GM18907 (cell line): ENCODE results near the gene IFI6.
A peak's percentile ranks its signal among the peaks of the same experiment; 100 is the strongest.
"Not testable (repeated sequence)": the region's sequence is repeated elsewhere in the genome, so short reads cannot be mapped to it uniquely, and the experiment has no call there.

ENCODE experiments used
- ATAC-seq: cut with Tn5 transposase; IDR thresholded peaks from one replicate; pipeline ENCODE4 v1.9.1; 2021; ENCODE audit warnings: mild to moderate bottlenecking, moderate library complexity; ENCODE audit not compliant: unreplicated experiment

The IFI6 gene

DNA sequence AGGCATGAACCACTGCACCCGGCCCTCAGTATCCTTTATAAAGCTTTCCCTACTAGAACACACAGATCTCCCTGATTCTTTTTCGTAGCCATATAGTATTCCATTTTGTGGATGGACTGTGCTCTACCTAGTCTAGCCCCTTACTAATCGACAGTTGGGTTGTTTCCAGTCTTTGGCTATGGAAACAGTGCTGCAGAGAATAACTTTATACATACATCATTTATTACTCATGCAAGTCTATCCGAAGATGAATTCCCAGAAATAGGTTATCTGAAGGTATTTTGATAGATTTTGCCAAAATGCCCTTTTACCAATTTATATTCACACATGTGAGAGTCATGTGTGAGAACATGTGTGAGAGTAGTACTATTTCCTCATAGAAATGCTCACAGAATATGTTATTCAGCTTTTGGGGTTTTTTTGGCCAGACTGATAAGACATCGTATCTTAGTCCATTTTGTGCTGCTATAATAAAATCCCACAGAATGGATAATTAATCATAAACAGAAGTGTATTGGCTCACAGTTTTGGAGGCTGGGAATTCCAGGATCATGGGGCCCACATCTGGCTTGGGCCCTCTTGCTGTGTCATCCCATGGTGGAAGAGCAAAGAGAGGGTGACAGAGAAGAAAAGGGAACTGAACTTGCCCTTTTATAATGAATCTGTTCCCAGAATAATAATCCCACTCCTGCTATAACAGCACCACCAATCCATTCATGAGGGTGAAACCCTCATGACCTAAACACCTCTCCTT lies 19.7 kb downstream of the IFI6 start:
- ATAC-seq: no peak

DNA sequence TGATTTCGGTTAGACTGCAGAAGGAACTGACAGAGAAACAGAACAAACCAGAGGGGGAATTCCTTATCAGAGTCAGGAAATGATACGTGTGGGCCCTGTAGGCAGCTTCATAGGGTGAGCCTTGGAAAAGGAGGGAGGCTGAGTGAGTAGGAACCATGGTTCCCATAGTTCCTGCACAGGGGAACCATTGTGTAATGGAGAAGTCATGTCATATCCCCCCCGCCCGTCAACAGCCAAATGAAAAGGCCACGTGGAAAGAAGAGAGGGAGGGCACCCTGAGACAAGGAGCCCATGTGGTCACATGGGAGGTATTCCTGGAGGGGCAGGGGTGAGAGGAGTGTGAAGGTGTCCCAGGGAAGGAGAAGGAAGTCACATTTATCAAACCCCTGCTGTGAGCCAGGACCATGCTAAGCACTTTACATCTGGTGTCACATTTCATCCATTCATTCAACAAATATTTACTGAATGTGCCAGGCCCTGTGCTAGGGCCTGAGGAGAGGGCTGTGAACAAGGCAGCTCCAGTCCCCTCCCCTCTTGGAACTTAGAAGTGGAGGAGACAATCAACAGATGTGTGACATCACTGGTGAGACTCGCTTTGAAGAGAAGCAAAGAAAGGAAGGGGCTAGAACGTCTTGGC lies 21.3 kb downstream of the IFI6 start:
- no peak for ATAC-seq

DNA sequence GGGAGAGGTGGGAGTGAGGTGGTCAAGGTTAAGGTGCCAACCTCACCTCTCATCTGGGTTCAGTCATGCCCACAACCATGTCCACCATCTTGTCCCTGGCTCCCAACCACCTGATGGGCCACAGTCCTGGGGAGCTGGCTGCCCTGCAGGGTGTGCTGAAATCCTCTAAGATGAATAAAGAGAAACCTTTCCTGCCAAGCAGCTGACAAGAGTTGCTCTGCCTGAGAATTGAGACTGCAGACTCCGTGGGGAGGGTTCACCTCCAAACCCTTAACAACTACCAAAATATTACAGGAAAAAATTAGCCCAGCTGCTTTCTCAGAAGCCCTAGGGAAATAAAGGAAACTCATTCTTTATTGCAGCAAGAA lies 21.8 kb downstream of the IFI6 start:
- no peak for ATAC-seq

DNA sequence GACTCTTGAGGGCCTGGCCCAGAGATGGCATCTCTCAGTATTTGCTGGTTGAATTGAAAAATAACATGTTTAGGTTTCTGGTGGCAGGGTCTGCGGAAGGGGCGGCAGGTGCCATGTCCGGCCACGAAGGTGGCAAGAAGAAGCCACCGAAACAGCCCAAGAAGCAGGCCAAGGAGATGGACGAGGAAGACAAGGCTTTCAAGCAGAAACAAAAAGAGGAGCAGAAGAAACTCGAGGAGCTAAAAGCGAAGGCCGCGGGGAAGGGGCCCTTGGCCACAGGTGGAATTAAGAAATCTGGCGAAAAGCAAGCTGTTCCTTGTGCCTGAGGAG lies 22.7 kb downstream of the IFI6 start:
- ATAC-seq: no peak

DNA sequence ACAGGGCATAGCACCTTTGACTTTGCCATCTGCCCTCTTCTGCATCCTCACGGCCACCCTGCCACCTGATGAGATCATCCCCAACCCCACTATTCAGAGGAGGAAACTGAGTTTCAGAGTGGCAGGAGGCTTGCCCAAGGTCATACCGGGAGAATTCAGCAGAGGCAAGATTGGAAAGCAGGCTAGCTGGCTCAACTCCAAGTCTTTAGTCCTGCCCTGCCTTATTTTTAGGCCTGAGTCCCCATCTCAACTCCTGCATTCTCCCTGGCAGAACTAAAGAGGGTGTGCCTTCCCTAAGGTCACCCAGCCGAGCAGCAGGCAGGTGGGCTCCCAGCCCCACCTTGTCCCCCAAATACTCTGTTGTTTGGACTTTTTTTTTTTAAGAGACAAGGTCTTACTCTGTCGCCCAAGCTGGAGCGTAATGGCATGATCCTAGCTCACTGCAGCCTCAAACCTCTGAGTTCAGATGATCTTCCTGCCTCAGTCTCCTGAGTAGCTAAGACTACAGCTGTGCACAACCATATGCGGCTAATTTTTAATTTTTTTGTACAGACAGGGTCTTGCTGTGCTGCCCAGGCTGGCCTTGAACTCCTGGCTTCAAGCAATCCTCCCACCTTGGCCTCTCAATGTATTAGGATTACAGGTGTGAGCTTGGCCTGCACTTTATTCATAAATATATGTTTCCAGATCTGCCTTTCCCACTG lies 23.2 kb downstream of the IFI6 start:
- ATAC-seq: no peak

DNA sequence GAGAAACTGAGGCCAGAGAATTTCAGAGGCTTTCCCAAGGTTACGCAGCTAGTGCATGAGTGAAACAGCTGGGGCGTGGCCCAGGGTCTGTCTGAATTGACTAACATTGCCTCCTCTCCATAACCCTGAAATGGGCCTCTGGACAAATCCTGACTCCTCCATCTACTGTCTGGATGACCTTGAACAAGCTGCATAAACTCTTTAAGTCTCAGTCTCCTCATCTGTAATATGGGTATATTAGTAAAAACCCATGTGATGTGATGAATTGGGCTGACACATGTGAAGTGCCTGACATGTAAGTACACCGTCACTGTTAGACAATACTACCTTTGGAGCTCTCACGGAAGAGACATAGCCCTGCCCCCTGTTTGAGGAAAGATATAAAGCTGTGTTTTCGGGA lies 24.7 kb downstream of the IFI6 start:
- ATAC-seq: no peak

DNA sequence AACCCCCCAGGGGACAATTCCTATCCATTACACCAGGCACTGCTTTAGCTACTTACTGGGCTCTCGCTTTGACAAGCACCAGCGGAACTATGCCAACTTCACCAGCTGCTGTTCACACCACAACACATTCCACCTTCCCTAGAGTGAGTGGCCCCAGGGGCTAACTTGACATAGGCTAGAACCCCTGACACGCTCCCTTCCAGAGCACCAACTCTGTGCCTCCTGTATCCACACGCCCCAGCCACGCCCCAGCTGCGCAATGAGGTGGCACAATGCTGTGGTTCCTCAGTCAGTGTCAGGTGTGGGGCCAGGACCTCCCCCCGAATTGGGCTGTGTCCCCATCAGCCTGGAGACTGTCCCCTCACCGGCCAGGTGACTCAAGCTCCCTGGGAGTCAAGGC lies 25.3 kb downstream of the IFI6 start:
- ATAC-seq: no peak

DNA sequence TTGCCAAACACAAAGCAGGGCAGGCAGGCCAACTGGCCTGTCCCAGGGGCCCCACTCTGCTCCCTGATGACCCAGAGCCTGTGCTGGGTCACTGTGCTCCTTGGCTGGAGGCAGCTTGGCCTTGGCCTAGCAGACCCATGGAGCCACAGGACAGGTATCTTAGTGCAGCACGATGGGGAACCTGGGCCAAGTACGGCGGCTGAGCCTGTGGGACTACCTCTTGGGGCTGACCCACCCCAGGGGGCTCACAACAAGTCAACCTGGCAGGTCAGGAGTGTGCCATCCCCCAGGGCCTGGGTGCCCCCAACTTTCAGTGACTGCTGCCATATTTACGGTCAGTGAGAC lies 26.9 kb downstream of the IFI6 start:
- ATAC-seq: no peak

DNA sequence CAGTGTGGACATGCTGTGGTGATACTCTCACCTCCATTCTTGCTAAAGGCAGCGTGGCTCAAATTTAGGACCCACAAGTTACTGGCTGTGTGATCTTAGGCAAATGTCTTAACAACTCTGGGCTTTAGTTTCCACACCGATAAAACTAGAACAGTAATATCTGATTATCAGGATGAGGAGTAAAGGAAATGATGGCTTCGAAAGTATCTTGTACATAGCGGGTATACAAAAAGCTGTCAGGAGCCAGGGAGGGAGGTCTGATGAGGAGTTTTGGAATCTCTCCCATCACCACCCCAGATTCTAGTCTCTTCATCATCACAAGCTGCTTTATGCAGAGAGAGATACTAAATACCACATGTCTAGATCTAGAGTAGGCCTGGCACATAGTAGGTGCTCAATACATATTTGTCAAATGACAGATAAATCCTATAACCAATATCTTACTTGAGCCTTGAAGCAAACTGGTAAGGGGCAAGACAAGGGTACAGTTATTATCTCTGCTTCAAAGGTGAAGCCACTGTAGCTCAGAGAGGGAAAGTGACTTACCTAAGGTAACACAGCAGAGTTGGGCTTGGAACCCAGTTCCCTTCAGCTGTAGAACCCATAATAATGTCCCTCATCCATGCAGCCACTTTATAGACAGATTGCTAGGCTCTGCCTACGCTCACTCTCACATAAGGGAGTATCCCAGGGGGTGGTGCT lies 27.5 kb downstream of the IFI6 start:
- ATAC-seq: no peak

DNA sequence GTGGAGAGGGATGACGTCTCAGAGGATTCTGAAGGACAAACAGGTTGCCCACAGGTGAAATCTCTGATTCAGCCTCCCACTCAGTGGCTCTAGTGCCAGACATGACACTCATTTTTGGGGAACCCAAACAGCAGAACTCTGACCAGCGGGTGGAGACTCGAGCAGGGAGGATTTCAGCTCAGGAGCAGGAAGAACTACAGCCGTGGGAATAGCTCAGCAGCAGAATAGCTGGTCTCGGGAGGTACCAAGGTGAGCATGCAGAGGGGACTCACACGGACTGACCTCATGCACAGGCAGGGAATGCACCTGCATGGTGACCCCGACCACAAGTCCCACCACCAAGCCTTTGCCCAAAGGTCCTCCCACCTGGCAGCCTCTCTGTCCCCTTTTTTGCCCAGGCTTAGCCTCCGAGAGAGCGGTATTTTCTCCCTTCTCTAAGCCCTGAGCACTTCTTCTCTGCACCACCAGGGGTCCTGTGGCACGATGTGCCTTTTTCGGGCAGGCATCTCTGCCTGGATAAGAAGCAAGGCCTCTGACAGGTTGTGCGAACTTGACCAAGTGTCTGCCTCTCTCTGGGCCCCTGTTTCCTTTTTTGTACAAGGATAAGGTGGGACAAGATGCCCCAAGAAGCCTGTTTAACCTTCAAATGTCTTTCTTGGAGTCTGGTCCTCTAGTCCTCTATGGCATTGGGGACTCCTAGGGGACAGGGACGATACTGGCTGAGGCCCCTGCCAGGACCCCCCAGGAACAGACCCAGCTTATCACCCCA lies 28.2 kb downstream of the IFI6 start:
- peak; percentile 53 for ATAC-seq

DNA sequence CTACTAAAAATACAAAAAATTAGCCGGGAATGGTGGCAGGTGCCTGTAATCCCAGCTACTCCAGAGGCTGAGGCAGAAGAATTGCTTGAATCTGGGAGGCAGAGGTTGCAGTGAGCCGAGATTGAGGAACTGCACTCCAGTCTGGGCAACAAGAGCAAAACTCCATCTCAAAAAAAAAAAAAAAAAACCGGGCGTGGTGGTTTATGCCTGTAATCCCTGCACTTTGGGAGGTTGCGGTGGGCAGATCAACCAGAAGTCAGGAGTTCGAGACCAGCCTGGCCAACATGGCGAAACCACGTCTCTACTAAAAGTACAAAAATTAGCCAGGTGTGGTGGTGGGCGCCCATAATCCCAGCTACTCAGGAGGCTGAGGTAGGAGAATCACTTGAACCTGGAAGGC lies 31.5 kb downstream of the IFI6 start:
- ATAC-seq: not testable (repeated sequence)

DNA sequence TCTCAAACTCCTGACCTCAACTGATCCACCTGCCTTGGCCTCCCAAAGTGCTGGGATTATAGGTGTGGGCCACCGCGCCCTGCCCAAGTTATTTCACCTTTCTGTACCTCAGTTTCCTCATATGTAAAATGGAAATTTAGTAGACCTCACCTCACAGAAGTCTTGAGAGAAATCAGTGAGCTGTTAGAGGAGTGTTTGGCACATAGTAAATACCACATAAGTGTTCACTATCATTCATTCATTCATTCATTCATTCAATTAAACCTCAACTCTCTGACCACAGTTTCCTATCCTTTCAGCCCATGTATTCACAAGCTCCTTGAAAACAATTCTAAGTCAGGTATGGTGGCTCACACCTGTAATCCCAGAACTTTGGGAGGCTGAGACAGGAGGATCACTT lies 33.2 kb downstream of the IFI6 start:
- ATAC-seq: no peak

DNA sequence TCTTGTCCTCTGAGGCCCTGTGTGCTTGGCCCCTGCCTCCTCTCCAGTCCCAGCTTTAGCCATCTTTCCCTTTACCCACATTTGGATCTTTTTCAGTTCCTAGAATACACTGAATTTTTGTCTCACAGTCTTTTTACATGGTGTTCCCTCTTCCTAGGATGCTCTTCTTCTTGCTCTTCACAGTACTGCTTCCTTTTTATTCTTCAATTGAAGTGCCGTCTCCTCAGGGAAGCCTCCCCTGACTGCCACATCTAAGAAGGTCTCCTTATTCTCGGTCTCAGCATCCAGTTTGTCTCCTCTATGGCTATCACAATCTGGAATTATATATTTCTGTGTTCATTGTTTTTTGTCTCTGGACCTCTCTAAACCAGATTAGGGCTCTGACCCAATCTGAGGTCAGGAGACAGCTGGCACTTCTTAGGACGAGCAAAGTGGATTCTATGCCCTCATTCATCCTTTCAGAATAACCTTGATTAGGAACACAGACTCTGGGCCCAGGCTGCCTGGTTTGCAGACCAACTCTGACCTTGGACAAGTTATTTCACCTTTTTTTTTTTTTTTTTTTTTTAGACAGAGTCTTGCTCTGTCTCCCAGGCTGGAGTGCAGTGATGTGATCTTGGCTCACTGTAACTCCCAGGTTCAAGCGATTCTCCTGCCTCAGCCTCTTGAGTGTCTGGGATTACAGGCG lies 33.8 kb downstream of the IFI6 start:
- ATAC-seq: no peak

DNA sequence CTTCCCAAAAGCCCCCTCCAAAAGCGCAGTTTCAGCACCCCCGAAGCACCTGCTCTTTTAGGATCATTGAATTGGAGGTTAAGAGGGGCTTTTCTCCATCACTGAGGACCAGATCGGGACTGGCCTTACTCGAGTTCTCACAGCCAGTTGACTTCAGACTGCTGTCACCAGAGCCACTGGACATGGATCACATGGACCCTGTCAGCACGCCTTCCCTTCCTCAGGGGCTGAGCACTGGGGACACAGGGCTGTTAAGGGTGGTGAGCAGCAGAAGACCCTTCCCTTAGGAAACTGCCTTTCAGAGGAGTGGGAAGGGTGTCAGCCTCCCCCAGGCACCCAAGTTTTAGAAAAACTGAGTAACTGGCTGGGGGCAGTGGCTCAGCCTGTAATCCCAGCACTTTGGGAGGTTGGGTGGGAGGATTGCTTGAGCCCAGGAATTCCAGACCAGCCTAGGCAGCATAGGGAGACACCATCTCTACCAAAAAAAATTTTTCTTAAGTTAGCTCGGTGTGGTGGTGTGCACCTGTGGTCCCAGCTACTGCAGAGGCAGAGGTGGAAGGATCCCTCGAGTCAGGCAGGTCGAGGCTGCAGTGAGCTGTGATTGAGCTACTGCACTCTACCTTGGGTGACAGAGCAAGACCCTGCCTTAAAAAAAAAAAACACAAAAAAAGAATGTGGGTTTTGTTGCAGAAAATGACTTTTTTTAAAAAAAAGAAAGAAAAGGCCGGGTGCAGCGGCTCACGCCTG lies 36.4 kb downstream of the IFI6 start:
- ATAC-seq: no peak

DNA sequence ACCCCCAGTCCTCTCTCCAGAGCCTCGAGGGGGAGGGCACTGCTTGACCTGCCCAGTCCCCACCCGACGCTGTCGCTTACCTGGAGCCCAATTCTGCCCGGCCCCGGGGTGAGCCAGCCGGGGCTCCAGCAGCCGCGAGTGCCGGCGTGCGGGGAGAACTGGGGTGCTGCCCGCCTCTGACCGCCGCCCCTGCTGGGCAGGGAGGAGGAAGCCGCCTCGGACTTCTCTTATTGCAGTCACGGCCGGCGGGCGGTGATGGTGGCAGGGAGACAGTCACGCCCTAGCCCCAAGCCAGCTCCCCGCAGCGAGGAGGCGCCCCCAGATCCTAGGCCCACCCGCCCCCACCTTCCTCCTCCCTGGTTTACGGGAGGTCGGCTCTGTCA lies 37.0 kb downstream of the IFI6 start, which contains the start of gene FGR:
TSS of gene FGR (minus strand) at position 201 of the 383 bp plus-strand sequence. CDS start 11,269 bp downstream, outside the sequence.
- ATAC-seq: no peak

DNA sequence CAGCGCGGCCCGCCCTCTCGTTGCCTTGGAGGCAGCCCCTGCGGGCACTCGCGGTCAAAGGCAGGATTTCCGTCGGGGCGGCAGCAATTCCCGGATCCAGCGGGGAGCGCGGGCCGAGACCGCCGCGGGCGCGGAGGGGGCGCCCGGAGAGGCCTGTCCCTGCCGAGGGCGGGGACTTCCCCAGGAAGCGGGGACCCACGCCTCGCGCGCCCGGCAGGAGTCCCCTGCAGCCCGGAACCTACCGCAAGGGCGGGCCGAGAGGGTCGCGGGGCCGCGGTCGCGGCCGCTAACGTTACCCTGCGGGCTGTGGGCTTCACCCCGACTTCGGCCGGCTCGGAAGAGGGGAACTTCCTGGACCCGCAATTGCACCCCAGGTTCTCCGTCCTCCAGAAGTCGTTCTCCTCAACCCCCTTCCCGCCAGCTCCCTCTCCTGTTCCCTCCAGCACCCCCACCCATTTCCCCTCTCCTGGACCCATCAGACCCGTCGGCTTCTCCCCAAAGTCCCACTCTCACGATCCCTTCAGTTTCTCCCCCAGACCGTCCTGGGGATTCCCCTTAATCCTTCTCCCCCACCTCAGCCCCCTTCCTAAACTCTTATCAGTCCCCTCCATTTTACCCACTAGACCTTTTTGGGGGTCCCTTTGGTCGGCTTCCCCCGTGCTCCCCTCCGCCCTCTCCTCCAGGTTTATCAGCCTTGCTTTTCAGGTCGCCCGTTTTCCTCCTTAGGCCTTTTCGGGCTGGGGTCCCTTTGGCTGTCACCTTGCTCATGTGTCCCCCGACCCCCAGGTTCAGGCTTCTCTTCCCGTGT lies 37.6 kb downstream of the IFI6 start:
- no peak for ATAC-seq

DNA sequence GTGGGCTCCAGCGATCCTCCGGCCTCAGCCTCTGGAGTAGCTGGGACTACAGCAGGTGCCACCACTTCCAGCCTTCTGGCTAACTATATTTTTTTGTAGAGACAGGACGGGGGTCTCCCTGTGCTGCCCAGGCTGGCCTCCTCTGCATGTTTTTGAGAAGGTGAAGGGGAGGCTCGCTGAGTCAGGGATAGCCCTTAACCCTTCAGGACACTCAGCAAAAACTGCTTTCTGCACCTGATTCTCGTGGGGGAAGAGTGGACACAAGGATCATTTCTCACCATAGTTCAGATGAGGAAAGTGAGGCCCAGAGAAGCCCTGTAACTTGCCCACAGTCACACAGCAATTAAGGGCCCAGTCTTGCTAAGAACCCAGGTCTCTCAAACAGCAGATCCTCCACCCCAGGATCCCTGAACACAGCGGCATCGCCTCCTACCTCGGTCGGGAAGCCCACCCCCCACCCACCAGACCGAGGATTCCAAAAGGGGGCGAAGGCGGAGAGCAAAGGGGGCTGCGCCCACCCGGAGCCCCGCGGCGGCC lies 38.3 kb downstream of the IFI6 start:
- ATAC-seq: no peak

DNA sequence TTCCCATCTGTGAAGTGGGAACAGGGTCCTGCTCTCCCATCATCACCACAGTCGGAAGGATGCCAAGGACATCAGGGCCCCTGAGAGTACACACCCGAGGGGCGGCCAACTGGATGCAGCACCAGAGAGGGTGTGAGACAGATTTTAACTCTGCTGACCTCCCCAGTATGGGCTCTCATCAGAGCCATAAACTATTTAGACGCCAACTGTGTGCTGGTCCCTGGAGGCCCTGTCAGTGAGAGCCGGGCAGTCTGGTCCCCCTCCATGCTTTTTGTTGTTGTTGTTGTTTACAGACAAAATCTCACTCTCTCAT lies 38.7 kb downstream of the IFI6 start:
- ATAC-seq: no peak
